Measurements from ENCODE around the gene COX10. TPM values are rescaled to one million over a fixed set of nuclear protein-coding genes. Genes with fewer than 3 reads are reported as not detected.

The COX10 gene
- total RNA-seq, 4 donors from 2014 or later, result 12.6 to 22.8 (median 15.6) TPM

- DNase-seq (ENCODE audit: low spot score in 2 of 2), result no peak
- WGBS, 2 donors, result 82 to 90% methylated on average over 4 of the region's 4 CpGs
- peaks cover 0 to 27% (median 0%) of the 10 kb centered on the region in 3 donors for H3K36me3 ChIP-seq
- no peak overlapping the region for H3K27ac ChIP-seq
- no peaks in the 10 kb centered on the region for H3K9me3 ChIP-seq
- H3K4me1 ChIP-seq, result peaks cover 0 to 9% (median 0%) of the 10 kb centered on the region in 4 donors
- TF ChIP-seq POLR2A (IDR thresholded peaks at IDR 0.05), result no peak
- no peak for TF ChIP-seq EP300 (IDR thresholded peaks at IDR 0.05)
- H3K27me3 ChIP-seq, result no peaks in the 10 kb centered on the region
- no peak overlapping the region for H3K4me3 ChIP-seq
These were observed 127.2 kb downstream of the COX10 start for GRCh38 chr17:14196377-14196997.

GRCh38 chr17:14197057-14197456 is 127.8 kb downstream of the COX10 start:
- Histone ChIP-seq H3K36me3 (peaks cover 0 to 23% (median 0%) of the 10 kb centered on the region in 3 donors), H3K9me3 (no peaks in the 10 kb centered on the region), H3K4me1 (peaks cover 0 to 12% (median 0%) of the 10 kb centered on the region in 4 donors), H3K27me3 (no peaks in the 10 kb centered on the region), H3K27ac (no peak overlapping the region), H3K4me3 (no peak overlapping the region)
- WGBS, 2 donors, result 92 to 96% methylated on average over 2 of the region's 2 CpGs
- TF ChIP-seq EP300 (IDR thresholded peaks at IDR 0.05) (no peak), POLR2A (IDR thresholded peaks at IDR 0.05) (no peak), CTCF (IDR thresholded peaks at IDR 0.05) (no peak)
- no peak for DNase-seq (ENCODE audit: low spot score in 2 of 2)

GRCh38 chr17:14197586-14197985 is 128.3 kb downstream of the COX10 start:
- 46 to 75% methylated on average over 4 of the region's 4 CpGs for WGBS, 2 donors
- no peak for TF ChIP-seq EP300 (IDR thresholded peaks at IDR 0.05)
- Histone ChIP-seq H3K27ac (no peak overlapping the region), H3K9me3 (no peaks in the 10 kb centered on the region), H3K4me3 (no peak overlapping the region), H3K36me3 (peaks cover 0 to 20% (median 0%) of the 10 kb centered on the region in 3 donors), H3K4me1 (peaks cover 0 to 12% (median 0%) of the 10 kb centered on the region in 4 donors), H3K27me3 (no peaks in the 10 kb centered on the region)
- no peak for DNase-seq (ENCODE audit: low spot score in 2 of 2)

GRCh38 chr17:14198013-14198412 is 128.7 kb downstream of the COX10 start:
- Histone ChIP-seq H3K27ac (no peak overlapping the region), H3K4me1 (peaks cover 0 to 12% (median 0%) of the 10 kb centered on the region in 4 donors), H3K36me3 (peaks cover 0 to 20% (median 0%) of the 10 kb centered on the region in 3 donors), H3K27me3 (no peaks in the 10 kb centered on the region), H3K4me3 (no peak overlapping the region), H3K9me3 (no peaks in the 10 kb centered on the region)
- TF ChIP-seq POLR2A (IDR thresholded peaks at IDR 0.05) (no peak), EP300 (IDR thresholded peaks at IDR 0.05) (no peak), CTCF (IDR thresholded peaks at IDR 0.05) (no peak)
- no peak for DNase-seq (ENCODE audit: low spot score in 2 of 2)
- WGBS, 2 donors, result 62 to 74% methylated on average over 6 of the region's 6 CpGs

GRCh38 chr17:14198575-14198974 is 129.3 kb downstream of the COX10 start:
- H3K4me1 ChIP-seq, result peaks cover 0 to 12% (median 0%) of the 10 kb centered on the region in 4 donors
- H3K27me3 ChIP-seq, result no peaks in the 10 kb centered on the region
- H3K36me3 ChIP-seq, result peaks cover 0 to 20% (median 0%) of the 10 kb centered on the region in 3 donors
- WGBS, 2 donors, result 93 to 95% methylated on average over 4 of the region's 4 CpGs
- no peak overlapping the region for H3K27ac ChIP-seq
- no peaks in the 10 kb centered on the region for H3K9me3 ChIP-seq
- H3K4me3 ChIP-seq, result no peak overlapping the region
- DNase-seq (ENCODE audit: low spot score in 2 of 2), result no peak
- TF ChIP-seq CTCF (IDR thresholded peaks at IDR 0.05), result no peak
- no peak for TF ChIP-seq POLR2A (IDR thresholded peaks at IDR 0.05)
- no peak for TF ChIP-seq EP300 (IDR thresholded peaks at IDR 0.05)

- DNase-seq (ENCODE audit: low spot score in 2 of 2), result no peak
- Histone ChIP-seq H3K4me1 (peaks cover 0 to 12% (median 0%) of the 10 kb centered on the region in 4 donors), H3K4me3 (no peak overlapping the region), H3K9me3 (no peaks in the 10 kb centered on the region), H3K27ac (no peak overlapping the region), H3K27me3 (no peaks in the 10 kb centered on the region), H3K36me3 (peaks cover 0 to 20% (median 0%) of the 10 kb centered on the region in 3 donors)
- no peak for TF ChIP-seq POLR2A (IDR thresholded peaks at IDR 0.05)
- no peak for TF ChIP-seq CTCF (IDR thresholded peaks at IDR 0.05)
- no peak for TF ChIP-seq EP300 (IDR thresholded peaks at IDR 0.05)
- 83 to 96% methylated on average over 5 of the region's 5 CpGs for WGBS, 2 donors
These were observed 130.3 kb downstream of the COX10 start for GRCh38 chr17:14199601-14200000.

All from tibial nerve (tissue), 4 donors.